ENCODE measurements around the gene CTTN.

CTTN gene

DNA sequence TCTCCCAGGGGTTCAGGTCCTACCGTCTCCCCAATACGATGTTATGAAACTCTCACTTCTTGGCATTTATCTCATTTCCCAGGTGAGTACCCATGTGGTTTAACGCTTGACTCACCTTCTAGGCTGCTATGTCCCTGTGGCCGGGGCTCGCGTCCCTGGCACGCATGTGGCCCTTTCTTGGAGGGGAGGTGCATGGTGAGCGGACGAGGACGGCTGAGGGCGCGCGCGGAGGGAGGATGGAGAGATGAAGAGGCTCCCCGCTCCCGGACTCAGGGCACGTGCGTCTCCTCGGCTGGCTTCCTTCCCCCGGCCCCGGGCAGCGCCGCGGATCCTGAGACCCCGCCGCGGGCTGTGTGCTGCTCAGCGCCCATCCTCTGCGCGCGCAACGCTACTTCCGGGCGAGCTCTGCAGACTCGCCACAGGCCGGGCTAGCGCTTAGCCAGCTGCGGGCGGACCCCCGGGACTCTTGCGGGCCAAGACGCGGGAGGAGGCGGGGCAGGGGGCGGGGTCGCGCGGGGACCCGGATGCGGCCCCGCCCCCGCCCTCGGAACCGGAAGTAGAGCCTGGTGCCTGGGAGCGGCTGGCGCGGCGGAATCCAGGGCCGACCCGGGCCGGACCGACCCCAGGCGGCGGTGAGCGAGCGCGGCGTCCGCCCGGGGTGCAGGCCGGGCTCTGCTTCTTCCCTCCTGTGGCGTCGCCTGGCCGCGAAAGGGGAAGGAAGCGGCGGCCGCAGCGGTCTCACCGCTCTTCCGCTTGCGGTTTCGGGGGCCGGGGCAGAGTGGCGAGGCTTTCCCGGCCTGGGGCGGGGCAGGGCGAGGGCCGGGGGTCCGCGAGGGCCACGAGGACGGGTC, at the start of gene CTTN:
TSS of gene CTTN (plus strand) at position 547 of the 851 bp plus-strand sequence. CDS start 8,769 bp downstream, outside the sequence.
- DNase-seq: peak; percentile 82

DNA sequence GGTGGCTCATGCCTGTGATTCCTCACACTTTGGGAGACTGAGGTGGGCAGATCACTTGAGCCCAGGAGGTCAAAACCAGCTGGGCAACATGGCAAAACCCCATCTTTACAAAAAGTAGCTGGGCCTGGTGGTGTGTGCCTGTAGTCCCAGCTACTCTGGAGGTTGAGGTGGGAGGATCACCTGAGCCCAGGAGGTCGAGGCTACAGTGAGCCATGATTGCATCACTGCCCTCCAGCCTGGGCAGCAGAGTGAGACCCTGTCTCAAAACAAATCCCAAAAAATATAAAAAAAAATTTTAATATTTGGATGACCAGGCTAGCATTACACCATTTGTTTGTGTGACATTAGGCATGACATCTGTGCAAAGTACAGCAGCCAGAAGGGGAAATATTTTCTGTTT, 49.7 kb upstream of the CTTN start:
- DNase-seq: no peak

DNA sequence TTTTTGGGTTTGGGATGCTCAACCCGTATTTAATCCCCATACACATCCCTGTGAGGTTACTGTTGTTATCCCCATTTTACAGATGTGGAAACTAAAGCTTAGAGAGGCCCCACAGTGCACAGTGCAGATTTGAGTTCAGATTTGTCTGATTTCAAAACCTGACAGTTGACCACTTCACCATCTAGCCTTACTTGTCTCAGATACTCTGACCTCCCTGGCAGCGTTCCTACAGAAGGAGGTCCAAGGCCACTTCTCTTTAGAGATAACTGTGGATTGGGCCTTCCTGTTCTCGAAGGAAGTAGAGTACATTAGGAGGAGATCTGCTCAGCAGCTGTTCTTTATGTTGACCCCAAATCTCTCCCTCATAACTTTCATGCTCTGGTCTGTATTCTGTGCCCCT, 46.7 kb upstream of the CTTN start:
- no peak for DNase-seq

DNA sequence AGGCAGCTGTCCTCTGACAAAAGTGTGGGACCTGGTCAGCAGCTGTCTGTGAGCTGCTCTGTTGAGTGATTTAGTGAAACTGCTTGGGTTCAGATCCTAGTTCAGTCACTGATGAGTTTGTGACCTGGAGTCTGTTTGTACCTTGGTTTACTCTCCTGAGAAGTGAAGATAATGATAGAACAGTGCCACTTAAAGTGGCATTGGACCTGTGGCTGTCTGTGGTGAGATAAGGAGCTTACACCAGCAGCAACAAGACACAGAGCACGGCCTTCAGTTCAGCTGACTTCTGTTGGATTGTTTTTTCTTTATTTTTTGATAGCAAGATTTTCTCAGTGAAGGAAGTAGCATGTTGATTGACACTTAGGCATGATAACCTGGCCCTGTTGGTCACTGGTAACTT, 46.2 kb upstream of the CTTN start:
- no peak for DNase-seq

DNA sequence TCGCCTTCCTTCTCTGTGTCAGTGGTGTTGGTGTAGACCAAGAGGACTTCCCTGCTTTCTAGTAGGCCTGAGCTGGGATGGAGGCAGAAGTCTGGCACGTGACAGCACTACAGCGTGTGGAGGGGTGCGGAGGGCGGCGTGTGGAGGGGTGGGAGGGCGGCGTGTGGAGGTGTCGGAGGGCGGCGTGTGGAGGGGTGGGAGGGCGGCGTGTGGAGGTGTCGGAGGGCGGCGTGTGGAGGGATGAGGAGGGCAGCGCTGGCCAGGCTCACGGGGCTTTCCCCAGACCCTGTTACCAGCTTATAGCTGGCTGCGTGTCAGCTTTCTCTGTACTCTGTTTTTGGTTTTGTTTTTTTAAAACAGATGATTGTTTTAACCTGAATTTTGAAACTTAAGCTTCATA, 45.7 kb upstream of the CTTN start:
- no peak for DNase-seq

DNA sequence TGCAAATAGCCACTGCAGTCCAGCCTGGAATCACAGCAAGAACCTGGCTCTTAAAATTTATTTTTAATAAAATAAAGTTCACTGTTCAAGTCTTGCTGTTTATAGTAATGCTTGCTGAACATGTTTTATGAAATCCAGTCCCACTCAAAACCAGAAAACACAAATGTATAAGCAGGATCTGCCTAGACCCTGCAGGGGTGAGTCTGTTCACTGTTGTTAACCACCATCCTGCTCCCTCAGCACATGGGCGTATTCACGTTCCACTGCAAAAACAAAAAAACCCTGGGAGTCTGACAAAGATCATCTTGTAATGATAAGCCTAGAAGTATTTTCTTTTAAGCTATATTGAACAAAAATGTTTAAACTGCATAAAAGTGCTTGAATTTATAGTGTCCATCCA, 45.0 kb upstream of the CTTN start:
- no peak for DNase-seq

DNA sequence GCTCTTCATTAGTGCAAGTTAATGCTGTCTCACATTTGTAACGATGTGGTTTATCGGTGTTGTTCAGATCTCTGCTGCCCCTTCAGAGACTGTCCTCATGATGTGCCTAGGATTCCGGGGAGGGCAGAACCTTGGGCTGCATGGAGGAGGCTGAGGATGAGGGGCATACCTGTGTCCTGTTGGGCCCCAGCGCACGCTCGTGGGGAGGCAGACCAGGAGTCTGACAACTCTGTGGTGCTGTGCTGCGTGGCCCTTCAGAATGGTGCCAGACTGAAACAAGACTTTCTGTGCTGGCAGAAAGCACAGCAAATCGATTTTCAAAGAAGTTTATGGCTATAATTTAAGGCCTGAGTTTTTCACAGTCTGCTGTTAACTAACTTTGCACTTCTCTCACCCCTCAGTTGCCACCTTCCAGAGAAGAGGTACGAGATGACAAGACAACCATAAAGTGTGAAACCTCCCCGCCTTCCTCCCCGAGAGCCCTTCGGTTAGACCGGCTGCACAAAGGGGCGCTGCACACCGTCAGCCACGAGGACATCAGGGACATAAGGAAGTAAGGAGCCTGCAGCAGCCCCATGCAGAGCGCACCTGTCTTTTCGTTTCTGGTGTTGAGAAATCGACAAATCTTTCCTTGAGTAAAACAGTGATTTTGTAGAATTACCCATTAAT, 44.3 kb upstream of the CTTN start:
- no peak for DNase-seq

DNA sequence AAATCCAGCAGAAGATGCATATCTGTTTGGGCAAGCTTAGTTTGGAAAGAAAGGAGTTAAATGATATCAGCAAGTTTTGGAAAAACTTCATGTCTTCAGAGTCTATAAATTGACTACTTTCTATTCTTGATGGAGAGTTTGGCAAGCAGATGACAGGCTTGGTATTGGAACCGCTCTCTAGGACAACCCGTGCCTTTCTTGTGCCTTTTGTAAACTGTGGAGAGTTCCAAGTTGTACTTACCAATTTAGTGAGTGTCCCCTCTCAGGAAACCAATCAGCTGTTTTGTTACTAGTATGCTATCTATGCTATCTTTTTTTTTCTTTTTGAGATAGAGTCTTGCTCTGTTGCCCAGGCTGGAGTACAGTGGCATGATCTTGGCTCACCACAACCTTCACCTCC, 43.7 kb upstream of the CTTN start:
- DNase-seq: no peak

DNA sequence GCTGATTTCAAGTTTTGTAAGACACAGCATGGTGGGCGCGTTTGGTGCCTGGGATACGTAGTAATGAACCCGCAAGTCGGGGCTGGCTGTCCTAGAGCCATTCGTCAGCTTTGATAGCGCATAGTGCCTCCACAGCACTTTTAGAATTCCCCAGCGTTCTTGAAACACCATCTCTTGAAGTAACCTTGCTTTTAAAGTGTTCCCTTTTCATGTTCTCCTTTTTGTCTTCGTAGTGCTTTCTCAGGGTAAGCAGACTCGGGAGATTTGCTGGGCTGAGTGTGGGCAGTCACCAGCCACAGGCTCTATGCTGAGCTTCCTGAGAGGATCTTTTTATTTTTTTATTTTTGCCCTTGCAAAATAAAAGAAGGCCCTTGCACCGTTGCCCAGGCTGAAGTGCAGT, 39.6 kb upstream of the CTTN start:
- no peak for DNase-seq

DNA sequence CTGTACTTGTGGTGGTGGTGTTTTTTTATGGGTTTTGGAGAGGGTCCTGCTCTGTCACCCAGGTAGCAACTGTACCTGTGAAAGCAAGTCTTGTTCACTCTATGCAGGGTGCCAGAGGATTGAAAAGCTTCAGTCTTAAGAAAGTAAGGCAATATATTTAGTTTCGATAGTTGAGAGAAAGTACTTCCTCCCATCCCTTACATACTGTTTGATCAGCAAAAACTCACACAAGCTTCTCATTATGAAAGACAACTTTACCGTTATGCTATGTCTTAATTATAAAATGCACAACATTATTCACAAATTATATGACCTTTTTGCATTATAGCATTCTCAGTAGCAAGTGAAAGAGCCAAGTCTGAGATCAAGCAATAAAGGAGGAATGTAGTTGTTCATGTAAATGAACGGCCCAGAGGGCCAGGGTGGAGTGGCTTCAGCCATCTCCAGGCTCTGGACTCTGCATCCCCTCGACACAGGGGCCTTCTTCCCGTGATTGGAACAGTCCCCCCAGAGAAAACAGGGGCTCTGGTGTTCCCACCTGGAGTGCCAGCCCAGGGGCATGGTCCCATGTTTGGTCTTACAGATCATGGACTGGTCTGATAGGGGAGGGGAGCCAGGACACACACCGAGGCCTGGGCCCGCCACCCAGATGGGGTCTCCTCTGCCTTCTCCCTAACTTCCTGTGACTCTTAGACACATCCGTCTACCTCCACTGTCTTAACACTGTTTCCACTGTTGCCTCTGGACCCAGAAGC, 38.7 kb upstream of the CTTN start:
- no peak for DNase-seq

DNA sequence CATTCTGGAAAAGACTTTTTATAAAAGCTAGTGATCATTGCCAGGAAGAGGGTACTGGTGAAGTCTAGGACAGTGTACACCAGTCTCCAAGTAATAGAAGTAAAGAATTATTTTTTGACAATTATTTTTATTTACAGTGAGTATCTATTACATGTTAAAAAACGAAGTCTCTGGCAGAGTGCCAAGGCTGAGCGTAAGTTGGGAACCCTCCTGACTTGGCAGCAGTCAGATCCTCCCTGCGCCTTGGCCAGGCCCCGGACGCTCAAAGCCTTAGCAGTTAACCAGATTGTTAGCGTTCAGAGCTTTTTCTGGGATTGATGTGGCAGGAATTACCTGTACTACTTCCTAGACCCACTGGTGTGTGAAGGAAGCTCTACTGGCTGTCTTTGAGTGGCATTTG, 38.1 kb upstream of the CTTN start:
- no peak for DNase-seq

DNA sequence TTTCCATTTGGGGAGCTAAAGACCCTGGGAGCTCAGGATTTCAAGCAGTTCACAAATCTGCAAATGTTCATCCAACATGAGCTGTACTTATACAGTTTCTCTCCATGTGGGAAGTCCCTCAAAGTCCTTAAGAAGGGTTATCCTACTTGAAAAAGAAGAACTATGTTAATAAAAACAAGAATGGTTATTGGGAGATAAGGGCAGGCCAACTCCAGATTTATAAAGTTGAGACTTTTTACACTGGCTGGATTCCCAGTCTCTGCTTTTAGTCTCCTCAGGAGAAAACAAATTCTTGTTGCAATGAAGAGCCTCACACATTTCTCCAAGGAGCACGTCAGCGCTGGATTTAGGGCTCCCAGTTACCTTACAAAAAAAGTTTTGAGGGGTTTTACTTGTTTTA, 34.2 kb upstream of the CTTN start:
- no peak for DNase-seq

DNA sequence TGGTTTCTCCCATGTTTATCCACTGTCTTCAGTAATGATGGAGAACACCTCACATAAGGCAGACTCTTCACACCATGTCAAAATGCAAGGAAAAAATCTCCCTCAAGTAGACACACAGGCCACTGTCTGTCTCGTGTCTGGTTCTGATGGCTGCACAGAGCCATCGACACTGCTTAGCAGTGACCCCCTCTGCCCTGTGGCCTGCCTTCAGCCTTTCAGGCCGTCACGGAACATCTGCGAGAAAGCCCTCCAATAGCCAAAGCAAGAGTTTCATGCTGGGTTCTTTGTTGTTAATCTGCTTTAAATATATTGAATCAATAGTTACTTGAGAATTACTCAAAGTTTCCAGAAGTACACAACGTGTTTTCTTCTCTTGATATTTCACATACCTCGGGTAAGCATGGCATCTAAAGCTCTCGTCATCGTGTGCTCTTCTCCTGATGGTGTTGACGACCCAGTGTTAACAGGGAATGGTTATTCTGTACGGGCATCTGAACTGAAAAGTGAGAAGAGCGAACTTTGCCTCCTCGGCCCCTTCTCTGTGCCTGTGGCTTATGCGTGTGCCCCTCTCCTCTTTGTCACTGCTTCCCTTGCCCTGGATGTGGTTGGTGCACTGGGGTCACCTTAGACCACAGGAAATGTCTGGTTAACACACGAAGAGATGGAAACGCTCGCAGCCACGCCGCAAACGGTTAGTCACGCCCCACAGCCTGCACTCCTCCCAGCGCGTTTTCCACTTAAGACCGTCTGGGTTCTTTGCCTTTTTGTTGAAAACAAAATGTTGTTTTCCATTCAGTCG, 33.4 kb upstream of the CTTN start:
- no peak for DNase-seq

DNA sequence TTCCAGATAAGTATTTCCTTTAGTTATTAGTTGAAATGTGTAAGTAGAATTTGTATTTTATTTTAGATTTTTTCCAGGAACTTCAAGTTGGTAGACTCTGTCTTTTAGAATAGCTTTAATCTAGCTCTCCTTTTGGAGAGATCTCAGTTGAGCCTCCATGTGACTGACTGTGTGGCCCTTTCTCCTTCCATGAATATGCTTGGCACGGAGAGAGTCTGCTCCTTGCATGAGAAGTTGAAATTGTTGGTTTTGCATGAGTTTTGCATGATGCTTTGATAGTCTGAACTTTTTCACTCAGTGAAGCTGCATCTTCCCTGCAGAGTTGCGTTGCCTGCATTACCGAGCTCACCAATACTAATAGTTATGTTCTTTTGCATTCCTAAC, 32.8 kb upstream of the CTTN start:
- no peak for DNase-seq

DNA sequence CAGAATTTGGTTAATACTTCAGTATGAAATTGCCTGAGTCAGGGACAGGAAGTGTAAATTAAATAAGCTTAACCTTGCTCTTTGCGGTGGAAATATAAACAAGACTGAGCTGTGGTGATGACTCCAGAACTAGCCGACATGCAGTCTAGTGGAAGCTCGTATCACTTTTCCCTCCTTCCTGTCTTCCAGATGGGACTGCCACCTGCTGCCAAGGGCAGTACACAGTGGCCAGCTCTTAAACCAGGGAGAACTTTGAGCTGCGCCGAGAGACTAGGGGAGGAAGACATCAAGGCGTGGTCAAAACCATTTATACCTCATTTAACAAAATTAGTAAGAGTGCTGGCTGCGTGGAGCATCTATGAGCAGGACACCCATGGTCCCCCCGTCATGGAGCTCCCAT, 31.3 kb upstream of the CTTN start:
- no peak for DNase-seq

DNA sequence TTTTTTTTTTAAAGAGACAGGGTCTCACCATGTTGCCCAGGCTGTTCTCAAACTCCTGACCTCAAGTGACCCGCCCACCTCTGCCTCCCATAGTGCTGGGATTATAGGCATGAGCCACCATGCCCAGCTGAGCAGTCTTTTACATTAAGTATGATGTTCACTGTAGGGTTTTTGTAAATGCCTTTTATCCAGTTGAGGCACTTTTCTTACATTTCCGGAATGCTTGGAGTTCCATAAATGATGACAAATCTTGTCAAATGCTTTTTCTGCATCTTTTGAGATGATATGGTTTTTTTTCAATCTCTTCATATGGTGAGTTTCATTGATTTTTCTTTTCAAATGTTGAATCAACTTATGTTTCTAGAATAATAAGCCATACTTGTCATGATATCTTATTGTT, 29.4 kb upstream of the CTTN start:
- DNase-seq: peak; percentile 16

DNA sequence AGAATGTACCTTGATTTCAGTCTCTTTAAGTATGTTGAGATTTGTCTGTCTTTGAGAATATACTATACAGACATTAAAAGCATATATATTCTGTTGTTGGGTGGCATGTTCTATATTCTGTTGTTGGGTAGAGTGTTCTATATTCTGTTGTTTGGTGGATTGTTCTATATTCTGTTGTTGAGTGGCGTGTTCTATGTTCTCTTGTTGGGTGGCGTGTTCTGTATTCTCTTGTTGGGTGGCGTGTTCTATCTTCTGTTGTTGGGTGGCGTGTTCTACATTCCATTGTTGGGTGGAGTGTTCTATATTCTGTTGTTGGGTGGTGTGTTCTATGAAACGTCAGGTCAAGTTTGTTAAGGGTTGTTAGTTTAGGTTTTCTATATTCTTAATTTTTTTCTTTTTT, 27.1 kb upstream of the CTTN start:
- no peak for DNase-seq

DNA sequence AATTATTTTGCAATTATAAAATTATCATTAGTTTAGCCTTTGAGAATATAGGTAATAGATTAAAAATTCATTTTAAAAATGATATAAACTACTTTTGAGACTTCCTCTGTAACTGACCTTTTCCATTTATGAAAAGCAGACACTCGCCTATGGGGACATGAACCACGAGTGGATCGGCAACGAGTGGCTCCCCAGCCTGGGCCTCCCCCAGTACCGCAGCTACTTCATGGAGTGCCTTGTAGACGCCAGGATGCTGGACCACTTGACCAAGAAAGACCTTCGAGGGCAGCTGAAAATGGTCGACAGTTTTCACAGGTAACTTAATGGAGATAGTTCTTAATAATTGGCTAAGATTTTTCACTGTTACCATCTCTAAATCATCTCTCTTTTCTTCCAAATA, 26.3 kb upstream of the CTTN start:
- DNase-seq: no peak

DNA sequence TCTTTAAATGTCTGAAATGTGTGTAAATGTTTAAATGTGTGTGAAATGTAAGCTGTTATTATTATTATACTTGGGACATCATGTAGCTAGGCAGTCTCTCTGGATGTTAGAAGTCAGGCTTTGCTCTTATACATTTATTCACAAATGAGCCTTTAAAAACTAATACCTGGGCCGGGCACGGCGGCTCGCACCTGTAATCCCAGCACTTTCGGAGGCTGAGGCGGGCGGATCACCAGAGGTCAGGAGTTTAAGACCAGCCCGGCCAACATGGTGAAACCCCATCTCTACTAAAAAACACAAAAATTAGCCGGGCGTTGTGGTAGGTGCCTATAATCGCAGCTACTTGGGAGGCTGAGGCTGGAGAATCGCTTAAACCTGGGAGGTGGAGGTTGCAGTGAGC, 21.7 kb upstream of the CTTN start:
- no peak for DNase-seq

DNA sequence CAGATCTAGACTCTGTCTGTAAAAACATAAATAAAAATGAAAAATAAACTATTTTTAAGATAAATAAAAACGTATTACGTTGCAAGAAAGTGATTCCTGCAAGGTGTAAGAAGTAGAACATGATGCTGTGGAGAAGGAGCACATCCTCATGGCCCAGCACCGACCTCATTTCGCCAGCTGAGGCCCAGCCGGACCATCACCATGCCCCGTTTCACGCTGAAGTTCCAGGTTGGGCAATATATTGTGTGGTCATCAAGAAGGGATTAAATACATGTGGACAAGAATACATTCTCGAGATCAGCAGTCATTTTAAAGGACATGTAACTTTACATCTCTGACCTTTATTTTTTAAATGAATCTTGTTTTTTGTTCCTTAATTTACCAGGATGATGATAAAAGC, 20.7 kb upstream of the CTTN start:
- DNase-seq: no peak

DNA sequence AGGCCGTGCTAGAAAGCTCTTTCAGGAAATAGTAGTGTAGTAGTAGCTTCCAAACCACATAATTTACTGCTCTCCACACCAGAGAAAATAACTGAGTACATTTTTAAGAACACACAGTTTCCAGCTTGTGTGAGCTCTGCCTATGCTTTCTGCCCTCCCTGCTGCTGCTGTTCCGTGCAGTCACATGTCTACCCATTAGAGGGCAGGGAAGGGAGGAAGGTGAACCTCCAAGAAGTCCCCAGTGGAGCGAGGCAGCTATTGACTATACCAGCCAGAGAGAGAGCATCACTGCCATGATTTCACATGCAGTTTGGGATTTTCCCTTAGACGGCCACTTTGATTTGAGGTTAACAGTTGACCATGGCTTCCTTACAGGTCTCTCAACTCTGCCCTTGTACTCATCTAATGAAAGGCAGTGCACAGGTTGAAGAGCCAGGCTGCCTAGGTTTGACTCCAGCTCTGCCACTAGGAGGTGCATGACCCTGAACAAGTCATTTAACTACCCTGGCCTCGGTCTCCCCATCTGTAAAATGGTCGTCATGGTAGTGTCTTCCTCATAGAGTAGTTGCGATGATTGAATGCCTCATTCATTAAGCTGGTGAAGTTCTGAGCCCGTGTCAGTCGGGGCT, 19.7 kb upstream of the CTTN start:
- no peak for DNase-seq

DNA sequence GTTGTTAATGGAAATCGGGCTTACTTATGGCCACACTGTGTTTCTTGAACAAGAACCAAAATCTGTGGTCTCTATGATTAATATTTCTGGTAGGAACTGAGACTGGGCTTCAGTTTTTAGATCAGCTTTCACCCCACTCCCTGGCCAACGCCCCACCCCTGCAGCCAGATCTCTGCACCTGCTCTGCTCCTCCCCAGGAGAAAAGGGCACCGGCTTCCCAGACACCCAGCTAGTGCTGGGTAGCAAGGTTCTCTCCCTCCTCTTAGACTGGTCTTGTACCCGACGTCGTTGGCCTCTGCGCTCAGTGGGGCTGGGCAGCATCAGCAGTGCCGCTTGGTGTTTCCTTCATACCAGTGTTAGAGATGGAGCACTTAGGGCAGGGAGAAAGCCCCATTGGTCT, 17.0 kb upstream of the CTTN start:
- no peak for DNase-seq

Measured in fibroblast of skin of right biceps (primary cell).